Natural killer cell (primary cell): ENCODE data around the gene AOPEP. TPM values are rescaled to one million over a fixed set of nuclear protein-coding genes. Genes with fewer than 3 reads are reported as not detected.

Experiments
- ATAC-seq, 3 donors: fragments of 150-1000 bp in 2 of 3; fragments of 200-7000 bp in 1 of 3; cut with Tn5 transposase; 1 replicate in 1 of 3; 2 replicates in 2 of 3; pipeline ENCODE4 v1.10.0; 2021; ENCODE audit warnings: mild to moderate bottlenecking in 2 of 3, moderate library complexity in 2 of 3
- DNase-seq, 2 donors: peaks; one replicate each; pipeline versions ENCODE4 v3.0.0 to v3.0.0-alpha.2; 2013 to 2021; ENCODE audit warnings: mixed read lengths in 1 of 2
- H3K27ac ChIP-seq: one replicate; pipeline ENCODE4 v1.5.1; 2013; ENCODE audit warnings: mild to moderate bottlenecking, low read length
- H3K27me3 ChIP-seq: one replicate; pipeline ENCODE4 v1.6.1; 2013; ENCODE audit warnings: low read length; ENCODE audit not compliant: control insufficient read depth, insufficient read depth
- H3K36me3 ChIP-seq: one replicate; pipeline ENCODE4 v1.6.1; 2013; ENCODE audit warnings: low read length; ENCODE audit not compliant: control insufficient read depth, insufficient read depth
- H3K4me1 ChIP-seq: one replicate; pipeline ENCODE4 v1.6.1; 2013; ENCODE audit warnings: low read length; ENCODE audit not compliant: control insufficient read depth, insufficient read depth
- H3K4me3 ChIP-seq: one replicate; pipeline ENCODE4 v1.5.1; 2013; ENCODE audit warnings: low read length
- H3K9me3 ChIP-seq: one replicate; pipeline ENCODE4 v1.6.1; 2013; ENCODE audit warnings: low read length; ENCODE audit not compliant: control insufficient read depth, insufficient read depth
- H3K27ac Mint-ChIP-seq, 2 donors: one replicate each; pipeline ENCODE4 v1.8.0; 2022; ENCODE audit warnings: mild to moderate bottlenecking in 2 of 2, mixed read lengths in 2 of 2, moderate library complexity in 1 of 2
- H3K27me3 Mint-ChIP-seq, 2 donors: one replicate each; pipeline ENCODE4 v1.8.0; 2022; ENCODE audit warnings: low read depth in 2 of 2, mixed read lengths in 2 of 2
- H3K36me3 Mint-ChIP-seq: one replicate; pipeline ENCODE4 v1.8.0; 2022; ENCODE audit warnings: mixed read lengths
- H3K4me1 Mint-ChIP-seq, 2 donors: one replicate each; pipeline ENCODE4 v1.8.0; 2022; ENCODE audit warnings: mixed read lengths in 2 of 2
- H3K4me3 Mint-ChIP-seq: one replicate; pipeline ENCODE4 v1.8.0; 2022; ENCODE audit warnings: mild to moderate bottlenecking, moderate library complexity, mixed read lengths
- H3K9me3 Mint-ChIP-seq, 2 donors: one replicate each; pipeline ENCODE4 v1.8.0; 2022; ENCODE audit warnings: mixed read lengths in 2 of 2
- WGBS: methylation state at CpG from one replicate; pipeline ENCODE4 v1.1.7; 2013; ENCODE audit warnings: missing lambda C conversion rate; ENCODE audit not compliant: insufficient coverage; 5-methylcytosine and 5-hydroxymethylcytosine counted together
- intact Hi-C: fragments of 100-400 bp; cut with micrococcal nuclease; formaldehyde crosslinking; loops from one replicate; pipeline ENCODE4 v1.14.2; 2022
- total RNA-seq, 4 donors: library from RNA; stranded (reverse); fragments of 120-200 nt in 1 of 4; gene quantifications; one replicate each; pipeline versions ENCODE4 v1.2.3 to v1.2.4, GENCODE V29; 2013 to 2022
- TF ChIP-seq, protein P1 (sequence below): fragments of 200-600 bp; IDR thresholded peaks from one replicate; pipeline ENCODE4 v1.8.0; 2022; ENCODE audit warnings: antibody characterized with exemption

The AOPEP gene
- total RNA-seq, 3 donors from 2014 or later (not counting 1 experiment from before 2014, with no cell fraction given): 20.1 to 22.6 (median 20.6) TPM

DNA sequence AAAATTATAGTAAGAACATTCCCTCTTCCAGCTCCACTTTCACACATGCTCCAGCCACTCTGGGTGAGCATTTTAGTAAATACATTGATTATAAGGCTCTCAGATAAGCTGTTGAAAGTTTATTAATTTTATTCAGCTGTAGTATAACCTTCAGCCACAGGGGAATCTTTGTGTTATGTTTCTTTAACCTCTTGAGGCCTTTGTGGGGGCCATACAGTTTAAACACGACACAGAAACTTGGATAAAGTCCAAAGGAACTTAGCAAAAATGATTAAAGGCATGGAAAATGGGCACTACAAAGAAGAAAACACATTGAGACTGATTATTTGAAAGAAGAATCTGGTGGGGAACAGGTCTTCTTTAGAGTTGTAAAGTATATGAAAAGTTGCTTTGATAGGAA is 70.2 kb downstream of the AOPEP start:
- H3K9me3 ChIP-seq: no peaks in the 10 kb centered on the region
- H3K4me1 Mint-ChIP-seq: peaks cover 0 to 9% of the 10 kb centered on the region in 2 donors
- H3K4me1 ChIP-seq: no peaks in the 10 kb centered on the region
- TF ChIP-seq, protein P1, sequence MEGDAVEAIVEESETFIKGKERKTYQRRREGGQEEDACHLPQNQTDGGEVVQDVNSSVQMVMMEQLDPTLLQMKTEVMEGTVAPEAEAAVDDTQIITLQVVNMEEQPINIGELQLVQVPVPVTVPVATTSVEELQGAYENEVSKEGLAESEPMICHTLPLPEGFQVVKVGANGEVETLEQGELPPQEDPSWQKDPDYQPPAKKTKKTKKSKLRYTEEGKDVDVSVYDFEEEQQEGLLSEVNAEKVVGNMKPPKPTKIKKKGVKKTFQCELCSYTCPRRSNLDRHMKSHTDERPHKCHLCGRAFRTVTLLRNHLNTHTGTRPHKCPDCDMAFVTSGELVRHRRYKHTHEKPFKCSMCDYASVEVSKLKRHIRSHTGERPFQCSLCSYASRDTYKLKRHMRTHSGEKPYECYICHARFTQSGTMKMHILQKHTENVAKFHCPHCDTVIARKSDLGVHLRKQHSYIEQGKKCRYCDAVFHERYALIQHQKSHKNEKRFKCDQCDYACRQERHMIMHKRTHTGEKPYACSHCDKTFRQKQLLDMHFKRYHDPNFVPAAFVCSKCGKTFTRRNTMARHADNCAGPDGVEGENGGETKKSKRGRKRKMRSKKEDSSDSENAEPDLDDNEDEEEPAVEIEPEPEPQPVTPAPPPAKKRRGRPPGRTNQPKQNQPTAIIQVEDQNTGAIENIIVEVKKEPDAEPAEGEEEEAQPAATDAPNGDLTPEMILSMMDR: no peak
- H3K27ac Mint-ChIP-seq: no peak overlapping the region
- H3K27ac ChIP-seq: no peak overlapping the region
- peaks cover 2% of the 10 kb centered on the region for H3K36me3 ChIP-seq
- H3K9me3 Mint-ChIP-seq: no peaks in the 10 kb centered on the region
- DNase-seq: no peak
- 68% methylated on average over 1 of the region's 1 CpG for WGBS
- no peak for ATAC-seq
- intact Hi-C loops: no loop called here
- no peak overlapping the region for H3K4me3 Mint-ChIP-seq
- H3K27me3 ChIP-seq: no peaks in the 10 kb centered on the region
- H3K27me3 Mint-ChIP-seq: no peaks in the 10 kb centered on the region
- H3K4me3 ChIP-seq: no peak overlapping the region
- H3K36me3 Mint-ChIP-seq: peaks cover 7% of the 10 kb centered on the region

DNA sequence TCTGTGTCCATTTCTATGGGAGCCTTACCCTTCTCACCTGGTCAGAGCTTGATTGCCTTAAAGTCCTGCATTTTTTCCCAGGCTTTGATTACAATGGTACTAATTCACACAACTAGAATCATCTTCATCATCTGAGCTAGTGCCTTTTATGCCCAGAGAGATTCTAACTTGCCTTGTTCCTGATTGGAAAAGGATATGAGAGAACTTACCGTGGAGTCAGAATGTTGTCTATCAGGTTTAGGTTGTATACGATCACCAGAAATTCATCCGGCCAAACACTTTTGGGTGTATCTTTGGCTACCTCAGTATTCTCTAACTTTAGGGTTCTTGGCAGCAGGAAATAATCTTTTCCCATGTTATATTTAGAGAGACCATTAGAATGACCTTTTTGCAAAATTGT is 71.7 kb downstream of the AOPEP start:
- no peak overlapping the region for H3K27ac Mint-ChIP-seq
- intact Hi-C loops: no loop called here
- H3K4me1 ChIP-seq: no peaks in the 10 kb centered on the region
- no peaks in the 10 kb centered on the region for H3K9me3 Mint-ChIP-seq
- no peak overlapping the region for H3K4me3 ChIP-seq
- peaks cover 2% of the 10 kb centered on the region for H3K36me3 ChIP-seq
- 93% methylated on average over 3 of the region's 3 CpGs for WGBS
- no peaks in the 10 kb centered on the region for H3K36me3 Mint-ChIP-seq
- H3K9me3 ChIP-seq: no peaks in the 10 kb centered on the region
- no peaks in the 10 kb centered on the region for H3K27me3 Mint-ChIP-seq
- H3K27ac ChIP-seq: no peak overlapping the region
- DNase-seq (no peak), ATAC-seq (no peak)
- H3K4me1 Mint-ChIP-seq: peaks cover 7 to 15% of the 10 kb centered on the region in 2 donors
- TF ChIP-seq, protein P1: no peak
- H3K4me3 Mint-ChIP-seq: no peak overlapping the region
- no peaks in the 10 kb centered on the region for H3K27me3 ChIP-seq

DNA sequence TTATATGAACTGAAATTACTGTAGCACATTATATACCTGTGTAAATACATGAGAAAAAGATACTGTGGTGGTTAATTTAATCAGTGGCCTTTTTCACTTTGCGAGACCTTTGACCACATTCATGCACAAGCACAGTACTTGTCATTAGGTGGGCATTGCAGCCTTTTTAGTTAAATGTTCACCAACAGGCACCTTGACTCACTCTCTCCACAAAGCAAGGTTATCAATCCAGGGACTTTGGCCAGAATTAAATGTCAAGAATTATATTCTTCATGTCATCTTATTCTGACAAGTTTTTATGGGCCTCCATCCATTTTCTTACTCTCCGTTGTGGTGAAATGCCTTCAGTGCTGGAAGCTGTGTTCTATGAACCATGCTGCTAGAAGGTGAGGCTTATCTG is 72.2 kb downstream of the AOPEP start:
- H3K27ac Mint-ChIP-seq: no peak overlapping the region
- Histone ChIP-seq H3K4me1 (no peaks in the 10 kb centered on the region), H3K36me3 (peaks cover 2% of the 10 kb centered on the region), H3K27me3 (no peaks in the 10 kb centered on the region), H3K9me3 (no peaks in the 10 kb centered on the region), H3K27ac (no peak overlapping the region), H3K4me3 (no peak overlapping the region)
- no peaks in the 10 kb centered on the region for H3K27me3 Mint-ChIP-seq
- WGBS: 89% methylated on average over 2 of the region's 2 CpGs
- intact Hi-C loops: no loop called here
- DNase-seq (no peak), ATAC-seq (no peak)
- peaks cover 7 to 15% of the 10 kb centered on the region in 2 donors for H3K4me1 Mint-ChIP-seq
- TF ChIP-seq, protein P1: no peak
- H3K9me3 Mint-ChIP-seq: no peaks in the 10 kb centered on the region
- H3K4me3 Mint-ChIP-seq: no peak overlapping the region
- no peaks in the 10 kb centered on the region for H3K36me3 Mint-ChIP-seq

DNA sequence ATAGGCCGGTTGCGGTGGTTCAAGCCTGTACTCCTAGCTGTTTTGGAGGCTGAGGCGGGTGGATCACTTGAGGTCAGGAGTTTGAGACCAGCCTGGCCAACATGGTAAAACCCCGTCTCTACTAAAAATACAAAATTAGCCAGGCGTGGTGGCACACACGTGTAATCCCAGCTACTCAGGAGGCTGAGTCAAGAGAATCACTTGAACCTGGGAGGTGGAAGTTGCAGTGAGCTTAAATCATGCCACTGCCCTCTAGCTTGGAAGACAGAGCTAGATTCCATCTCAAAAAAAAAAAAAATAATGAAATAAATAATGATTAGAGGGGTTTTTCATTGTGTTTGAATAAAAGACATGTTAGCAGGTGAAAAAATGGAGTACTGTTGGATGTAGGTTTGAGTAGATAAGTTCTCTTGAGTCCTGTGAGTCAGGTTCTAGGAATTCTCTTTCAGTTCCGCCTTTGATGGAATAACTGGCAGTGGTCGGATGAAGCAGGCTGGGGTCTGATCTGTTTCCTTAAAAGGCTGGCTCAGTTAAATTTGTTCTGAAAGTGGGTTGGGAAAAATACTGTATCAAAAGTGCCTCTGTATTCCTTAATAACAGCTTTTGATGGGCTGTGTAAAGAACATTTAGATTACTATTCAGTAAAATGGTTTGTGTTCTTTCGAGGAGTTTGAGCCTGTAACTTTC is 73.2 kb downstream of the AOPEP start:
- Histone ChIP-seq H3K4me3 (no peak overlapping the region), H3K9me3 (no peaks in the 10 kb centered on the region), H3K4me1 (no peaks in the 10 kb centered on the region), H3K36me3 (peaks cover 2% of the 10 kb centered on the region), H3K27ac (no peak overlapping the region), H3K27me3 (no peaks in the 10 kb centered on the region)
- WGBS: 98% methylated on average over 9 of the region's 9 CpGs
- H3K36me3 Mint-ChIP-seq: no peaks in the 10 kb centered on the region
- TF ChIP-seq, protein P1: no peak
- no peak for DNase-seq
- H3K4me1 Mint-ChIP-seq: peaks cover 7 to 15% of the 10 kb centered on the region in 2 donors
- no peak overlapping the region for H3K27ac Mint-ChIP-seq
- H3K27me3 Mint-ChIP-seq: no peaks in the 10 kb centered on the region
- no peak overlapping the region for H3K4me3 Mint-ChIP-seq
- H3K9me3 Mint-ChIP-seq: no peaks in the 10 kb centered on the region
- ATAC-seq: no peak
- intact Hi-C loops: loop anchor here (5.0 kb wide), 1 partner anchor 78 kb away; no protein-coding TSS in a partner anchor
